ENCODE data around the gene NKTR.

Gene NKTR

GRCh38 chr3:42668793-42669217, 68.3 kb downstream of the NKTR start:
- DNase-seq (ENCODE audit: low spot score) = no peak
- TF ChIP-seq CTCF (IDR thresholded peaks at IDR 0.05; ENCODE audit: extremely low read depth, insufficient read depth, missing control alignments) = no peak
- in situ Hi-C loops (cut with MboI; ENCODE audit: low pct_unique_long_range_greater_than_20kb, low sequenced_read_pairs, unreplicated experiment) = no loop called here

- no peak for DNase-seq (ENCODE audit: low spot score)
- in situ Hi-C loops (cut with MboI; ENCODE audit: low pct_unique_long_range_greater_than_20kb, low sequenced_read_pairs, unreplicated experiment) = no loop called here
- no peak for TF ChIP-seq CTCF (IDR thresholded peaks at IDR 0.05; ENCODE audit: extremely low read depth, insufficient read depth, missing control alignments)
These were observed 69.6 kb downstream of the NKTR start for GRCh38 chr3:42670051-42670576.

- no peak for TF ChIP-seq CTCF (IDR thresholded peaks at IDR 0.05; ENCODE audit: extremely low read depth, insufficient read depth, missing control alignments)
- in situ Hi-C loops (cut with MboI; ENCODE audit: low pct_unique_long_range_greater_than_20kb, low sequenced_read_pairs, unreplicated experiment) = no loop called here
- no peak for DNase-seq (ENCODE audit: low spot score)
These were observed 70.2 kb downstream of the NKTR start for GRCh38 chr3:42670670-42671069.

- in situ Hi-C loops (cut with MboI; ENCODE audit: low pct_unique_long_range_greater_than_20kb, low sequenced_read_pairs, unreplicated experiment) = no loop called here
- no peak for TF ChIP-seq CTCF (IDR thresholded peaks at IDR 0.05; ENCODE audit: extremely low read depth, insufficient read depth, missing control alignments)
- no peak for DNase-seq (ENCODE audit: low spot score)
These were observed 72.0 kb downstream of the NKTR start for GRCh38 chr3:42672515-42672914.

- in situ Hi-C loops (cut with MboI; ENCODE audit: low pct_unique_long_range_greater_than_20kb, low sequenced_read_pairs, unreplicated experiment) = no loop called here
- TF ChIP-seq CTCF (IDR thresholded peaks at IDR 0.05; ENCODE audit: extremely low read depth, insufficient read depth, missing control alignments) = no peak
- DNase-seq (ENCODE audit: low spot score) = no peak
These were observed 72.6 kb downstream of the NKTR start for GRCh38 chr3:42673082-42673481.

GRCh38 chr3:42674146-42674545, 73.7 kb downstream of the NKTR start:
- in situ Hi-C loops (cut with MboI; ENCODE audit: low pct_unique_long_range_greater_than_20kb, low sequenced_read_pairs, unreplicated experiment) = no loop called here
- no peak for DNase-seq (ENCODE audit: low spot score)
- no peak for TF ChIP-seq CTCF (IDR thresholded peaks at IDR 0.05; ENCODE audit: extremely low read depth, insufficient read depth, missing control alignments)

- no peak for DNase-seq (ENCODE audit: low spot score)
- in situ Hi-C loops (cut with MboI; ENCODE audit: low pct_unique_long_range_greater_than_20kb, low sequenced_read_pairs, unreplicated experiment) = no loop called here
- no peak for TF ChIP-seq CTCF (IDR thresholded peaks at IDR 0.05; ENCODE audit: extremely low read depth, insufficient read depth, missing control alignments)
These were observed 75.4 kb downstream of the NKTR start for GRCh38 chr3:42675909-42676308.

Measured in GM13977 (cell line).